Stimulated activated CD4-positive, alpha-beta T cell treated with anti-CD3 and anti-CD28 coated beads, Interleukin-2, amount 100 ng/mL, for 4 hours (primary cell): ENCODE results near the gene MRPS26.
A peak's percentile ranks its signal among the peaks of the same experiment; 100 is the strongest.
"Not testable (repeated sequence)": the region's sequence is repeated elsewhere in the genome, so short reads cannot be mapped to it uniquely, and the experiment has no call there.

ENCODE experiments used
- DNase-seq: peaks from one replicate; pipeline ENCODE4 v3.0.0-alpha.2; 2020; ENCODE audit warnings: low read depth

MRPS26 gene

GRCh38 chr20:3042625-3043024 lies 3.2 kb upstream of the MRPS26 start:
- DNase-seq, result no peak

GRCh38 chr20:3043322-3043721 lies 2.5 kb upstream of the MRPS26 start, which contains the start of gene GNRH2:
Gene GNRH2, plus strand, starts transcription at chr20:3043622. Its CDS starts 793 bp downstream, at chr20:3044415.
- no peak for DNase-seq

GRCh38 chr20:3044336-3044965 lies 1.4 kb upstream of the MRPS26 start:
- DNase-seq, result no peak

- DNase-seq, result peak; percentile 13
Measured at GRCh38 chr20:3045042-3045815, 623 bp upstream of the MRPS26 start.

GRCh38 chr20:3046677-3047462 lies 1.0 kb downstream of the MRPS26 start:
- DNase-seq, result no peak

- no peak for DNase-seq
Measured at GRCh38 chr20:3047486-3048419, 1.9 kb downstream of the MRPS26 start.

GRCh38 chr20:3051385-3052019 lies 5.7 kb downstream of the MRPS26 start:
- no peak for DNase-seq

GRCh38 chr20:3059489-3059888 lies 13.6 kb downstream of the MRPS26 start:
- no peak for DNase-seq

- DNase-seq, result not testable (repeated sequence)
Measured at GRCh38 chr20:3064119-3064518, 18.3 kb downstream of the MRPS26 start.

- DNase-seq, result no peak
Measured at GRCh38 chr20:3067139-3068014, 21.5 kb downstream of the MRPS26 start.

- no peak for DNase-seq
Measured at GRCh38 chr20:3068075-3068474, 22.2 kb downstream of the MRPS26 start.

GRCh38 chr20:3068986-3069900 lies 23.4 kb downstream of the MRPS26 start:
- DNase-seq, result peak; percentile 35

GRCh38 chr20:3070725-3071124 lies 24.9 kb downstream of the MRPS26 start:
- DNase-seq, result no peak

- DNase-seq, result no peak
Measured at GRCh38 chr20:3071266-3071609, 25.4 kb downstream of the MRPS26 start.

GRCh38 chr20:3071610-3072529 lies 26.0 kb downstream of the MRPS26 start, which contains the start of gene OXT:
Gene OXT, plus strand, starts transcription at chr20:3071620. Its CDS starts 36 bp downstream, at chr20:3071656.
- peak; percentile 70 for DNase-seq

GRCh38 chr20:3072530-3073250 lies 26.8 kb downstream of the MRPS26 start:
- DNase-seq, result no peak

GRCh38 chr20:3073251-3073643 lies 27.4 kb downstream of the MRPS26 start:
- not testable (repeated sequence) for DNase-seq
